Measurements from ENCODE around the gene TMEM109.

Gene TMEM109

GRCh38 chr11:60941371-60942119 is 27.6 kb downstream of the TMEM109 start:
- H3K36me3 ChIP-seq (ENCODE audit: control insufficient read depth, insufficient read depth, low read length), result peaks cover 46% of the 10 kb centered on the region
- no peak for TF ChIP-seq CTCF (IDR thresholded peaks at IDR 0.05; ENCODE audit: insufficient read depth, low read length, poor library complexity, severe bottlenecking)
- H3K27me3 ChIP-seq (replicated peaks; ENCODE audit: control insufficient read depth, insufficient read depth, low read length), result no peaks in the 10 kb centered on the region
- H3K4me3 ChIP-seq (replicated peaks; ENCODE audit: low read depth, low read length), result no peak overlapping the region
- no peak for DNase-seq (ENCODE audit: extremely low read depth, insufficient read length)

- peaks cover 47% of the 10 kb centered on the region for H3K36me3 ChIP-seq (ENCODE audit: control insufficient read depth, insufficient read depth, low read length)
- TF ChIP-seq CTCF (IDR thresholded peaks at IDR 0.05; ENCODE audit: insufficient read depth, low read length, poor library complexity, severe bottlenecking), result no peak
- H3K4me3 ChIP-seq (replicated peaks; ENCODE audit: low read depth, low read length), result no peak overlapping the region
- no peak for DNase-seq (ENCODE audit: extremely low read depth, insufficient read length)
- H3K27me3 ChIP-seq (replicated peaks; ENCODE audit: control insufficient read depth, insufficient read depth, low read length), result no peaks in the 10 kb centered on the region
These were observed 28.3 kb downstream of the TMEM109 start for GRCh38 chr11:60942219-60942618.

GRCh38 chr11:60942970-60943565 is 29.1 kb downstream of the TMEM109 start:
- Histone ChIP-seq H3K36me3 (ENCODE audit: control insufficient read depth, insufficient read depth, low read length) (peaks cover 45% of the 10 kb centered on the region), H3K27me3 (replicated peaks; ENCODE audit: control insufficient read depth, insufficient read depth, low read length) (no peaks in the 10 kb centered on the region), H3K4me3 (replicated peaks; ENCODE audit: low read depth, low read length) (no peak overlapping the region)
- no peak for DNase-seq (ENCODE audit: extremely low read depth, insufficient read length)
- no peak for TF ChIP-seq CTCF (IDR thresholded peaks at IDR 0.05; ENCODE audit: insufficient read depth, low read length, poor library complexity, severe bottlenecking)

- no peaks in the 10 kb centered on the region for H3K27me3 ChIP-seq (replicated peaks; ENCODE audit: control insufficient read depth, insufficient read depth, low read length)
- DNase-seq (ENCODE audit: extremely low read depth, insufficient read length), result no peak
- H3K36me3 ChIP-seq (ENCODE audit: control insufficient read depth, insufficient read depth, low read length), result peaks cover 36% of the 10 kb centered on the region
- peak; percentile 38 for TF ChIP-seq CTCF (IDR thresholded peaks at IDR 0.05; ENCODE audit: insufficient read depth, low read length, poor library complexity, severe bottlenecking)
- H3K4me3 ChIP-seq (replicated peaks; ENCODE audit: low read depth, low read length), result no peak overlapping the region
These were observed 30.7 kb downstream of the TMEM109 start for GRCh38 chr11:60944490-60945294.

- DNase-seq (ENCODE audit: extremely low read depth, insufficient read length), result no peak
- H3K27me3 ChIP-seq (replicated peaks; ENCODE audit: control insufficient read depth, insufficient read depth, low read length), result no peaks in the 10 kb centered on the region
- H3K4me3 ChIP-seq (replicated peaks; ENCODE audit: low read depth, low read length), result no peak overlapping the region
- no peak for TF ChIP-seq CTCF (IDR thresholded peaks at IDR 0.05; ENCODE audit: insufficient read depth, low read length, poor library complexity, severe bottlenecking)
- peaks cover 32% of the 10 kb centered on the region for H3K36me3 ChIP-seq (ENCODE audit: control insufficient read depth, insufficient read depth, low read length)
These were observed 31.3 kb downstream of the TMEM109 start for GRCh38 chr11:60945295-60945667.
